GM21576 (cell line): ENCODE measurements around the gene CHRNA5.
"Not testable (repeated sequence)": the region's sequence is repeated elsewhere in the genome, so short reads cannot be mapped to it uniquely, and the experiment has no call there.

ENCODE experiments used
- ATAC-seq: cut with Tn5 transposase; IDR thresholded peaks from one replicate; pipeline ENCODE4 v1.9.1; 2021; ENCODE audit warnings: mild to moderate bottlenecking, moderate library complexity; ENCODE audit not compliant: unreplicated experiment

The CHRNA5 gene

DNA sequence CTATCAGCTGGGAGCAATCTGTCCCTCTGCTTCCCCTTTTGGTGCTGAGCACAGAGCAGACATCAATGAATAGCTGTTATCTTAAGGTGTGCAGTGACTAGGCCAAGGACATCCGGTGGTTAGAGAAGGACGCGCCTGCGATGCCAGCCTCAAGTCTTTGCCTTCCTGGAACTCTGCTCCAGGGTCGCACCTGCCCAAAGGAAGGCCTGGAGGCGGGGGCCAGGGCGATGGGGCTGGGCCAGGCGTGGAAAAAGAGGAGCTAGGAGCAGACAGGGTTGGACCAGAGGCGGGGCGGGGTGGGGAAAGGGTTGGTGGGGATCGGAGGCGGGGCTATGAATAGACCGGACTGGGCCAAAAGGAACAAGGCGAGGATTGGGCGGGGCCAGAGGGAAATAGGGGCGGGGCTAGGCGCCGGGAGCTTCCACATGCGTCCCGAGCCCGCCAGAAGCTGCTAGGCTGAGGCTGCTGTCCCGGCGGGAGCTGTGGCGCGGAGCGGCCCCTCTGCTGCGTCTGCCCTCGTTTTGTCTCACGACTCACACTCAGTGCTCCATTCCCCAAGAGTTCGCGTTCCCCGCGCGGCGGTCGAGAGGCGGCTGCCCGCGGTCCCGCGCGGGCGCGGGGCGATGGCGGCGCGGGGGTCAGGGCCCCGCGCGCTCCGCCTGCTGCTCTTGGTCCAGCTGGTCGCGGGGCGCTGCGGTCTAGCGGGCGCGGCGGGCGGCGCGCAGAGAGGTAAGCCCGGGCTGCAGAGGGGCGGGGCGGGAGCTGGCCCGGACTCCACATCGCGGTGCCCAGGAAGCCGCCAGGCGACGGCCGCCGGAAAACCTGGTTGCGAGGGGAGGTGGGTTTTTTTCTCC is at the start of gene CHRNA5:
TSS of gene CHRNA5 (plus strand) at position 424 of the 854 bp plus-strand sequence. CDS start at position 624, 200 bp downstream.
- peak; percentile 72 for ATAC-seq

DNA sequence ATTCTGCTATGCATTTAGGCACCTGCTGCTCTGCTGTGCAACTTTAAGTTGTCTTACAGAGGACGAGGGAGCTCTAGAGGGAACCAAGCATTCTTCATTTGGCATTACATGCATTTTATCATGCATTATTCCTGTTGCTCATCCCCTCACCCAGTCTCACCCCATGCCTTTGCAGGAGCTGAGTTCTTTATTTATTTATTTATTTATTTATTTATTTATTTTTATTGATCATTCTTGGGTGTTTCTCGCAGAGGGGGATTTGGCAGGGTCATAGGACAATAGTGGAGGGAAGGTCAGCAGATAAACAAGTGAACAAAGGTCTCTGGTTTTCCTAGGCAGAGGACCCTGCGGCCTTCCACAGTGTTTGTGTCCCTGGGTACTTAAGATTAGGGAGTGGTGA is 45.3 kb upstream of the CHRNA5 start:
- not testable (repeated sequence) for ATAC-seq

DNA sequence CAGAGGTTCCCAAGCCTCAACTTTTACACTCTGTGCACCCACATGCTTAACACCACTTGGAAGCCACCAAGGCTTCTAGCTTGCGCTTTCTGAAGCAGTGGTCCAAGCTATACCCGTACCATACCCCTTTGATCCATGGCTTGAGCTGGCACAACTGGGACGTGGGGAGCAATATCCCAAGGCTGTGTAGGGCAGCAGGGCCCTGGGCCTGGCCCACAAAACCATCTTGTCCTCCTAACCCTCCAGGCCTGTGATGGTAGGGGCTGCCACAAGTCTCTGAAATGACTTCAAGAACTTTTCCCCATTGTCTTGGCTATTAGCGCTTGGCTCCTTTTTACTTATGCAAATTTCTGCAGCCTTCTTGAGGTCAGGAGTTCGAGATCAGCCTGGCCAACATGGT is 41.1 kb upstream of the CHRNA5 start:
- no peak for ATAC-seq

DNA sequence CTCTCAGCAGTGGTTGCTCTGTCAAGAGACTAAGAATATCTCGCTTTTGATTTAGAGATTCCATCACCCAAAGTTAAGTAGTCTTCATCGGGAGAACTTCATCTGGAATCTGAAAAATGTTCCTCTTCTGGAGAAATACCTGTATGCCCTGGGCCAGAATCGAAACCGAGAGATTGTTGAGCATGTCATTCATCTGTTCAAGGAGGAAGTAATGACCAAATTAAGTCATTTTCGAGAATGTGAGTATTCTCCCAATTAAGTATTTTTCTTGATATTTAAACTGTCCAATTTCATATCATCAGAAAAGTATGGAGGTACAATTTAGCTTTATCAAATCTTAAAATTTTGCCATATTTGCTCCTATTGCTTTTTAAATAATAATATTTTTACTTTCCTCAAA is 38.0 kb upstream of the CHRNA5 start:
- ATAC-seq: no peak

DNA sequence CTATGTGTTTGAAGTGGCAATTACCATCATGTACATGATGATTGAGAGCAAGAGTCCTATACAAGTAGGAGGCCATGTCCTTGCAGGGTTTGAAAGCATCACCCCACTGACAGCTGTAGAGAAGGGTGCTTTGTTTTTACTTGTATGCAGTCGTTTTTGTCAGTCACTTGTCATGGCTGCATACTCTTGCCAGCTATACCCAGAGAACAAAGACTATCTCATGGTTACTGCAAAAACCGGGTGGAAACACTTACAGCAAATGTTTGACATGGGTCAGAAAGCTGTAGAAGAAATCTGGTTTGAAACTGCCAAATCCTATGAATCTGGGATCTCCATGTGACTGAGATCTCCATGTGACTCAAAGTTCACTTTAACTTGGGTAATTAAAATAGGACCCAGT is 32.0 kb upstream of the CHRNA5 start:
- ATAC-seq: no peak

DNA sequence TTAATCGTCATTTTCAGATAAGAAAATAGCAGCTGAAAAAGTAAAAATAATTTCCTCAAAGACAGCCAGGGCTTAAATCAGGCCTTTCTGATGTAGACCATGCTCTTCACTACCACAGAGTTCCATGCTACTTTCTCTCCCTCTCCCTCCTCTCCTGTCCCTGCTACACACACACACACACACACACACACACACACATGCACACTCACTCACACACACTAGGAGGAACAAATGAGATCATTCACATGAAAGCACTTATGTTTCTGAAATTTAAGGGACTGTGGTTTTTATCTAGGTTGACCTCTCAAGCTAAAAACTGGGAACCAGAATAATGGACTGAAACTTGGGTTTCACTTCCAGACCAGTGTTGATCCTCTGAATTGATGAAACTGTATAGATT is 29.2 kb upstream of the CHRNA5 start:
- ATAC-seq: no peak

DNA sequence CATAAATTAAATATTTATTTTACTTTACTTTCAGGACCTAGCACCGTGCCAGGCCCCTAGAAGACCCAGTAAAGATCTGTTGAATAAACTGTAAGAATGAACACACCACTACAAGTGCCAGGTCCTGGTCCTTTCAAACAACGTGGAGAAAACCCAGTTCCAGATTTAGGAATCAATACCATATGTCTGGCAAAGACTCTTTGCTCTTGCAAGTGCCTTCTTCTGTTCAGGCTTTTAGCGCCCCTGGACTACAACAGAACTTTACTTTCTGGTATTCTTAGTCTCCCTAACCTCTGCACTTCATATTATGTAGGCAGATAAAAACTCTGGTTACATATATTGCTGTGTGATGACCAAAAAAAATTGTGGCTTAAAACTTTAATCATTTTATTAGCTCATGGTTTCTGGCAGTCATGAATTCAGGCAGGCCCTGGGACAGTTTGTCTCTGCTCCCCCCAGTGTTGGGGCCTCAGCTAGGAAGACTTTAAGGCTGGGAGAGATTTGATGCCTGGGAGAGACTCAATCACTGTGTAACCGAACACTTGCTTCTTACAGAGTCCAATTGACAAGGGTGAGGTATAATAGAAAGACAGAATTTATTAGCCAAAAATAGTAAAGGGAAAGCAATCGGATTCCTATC is 27.9 kb upstream of the CHRNA5 start:
- ATAC-seq: no peak

DNA sequence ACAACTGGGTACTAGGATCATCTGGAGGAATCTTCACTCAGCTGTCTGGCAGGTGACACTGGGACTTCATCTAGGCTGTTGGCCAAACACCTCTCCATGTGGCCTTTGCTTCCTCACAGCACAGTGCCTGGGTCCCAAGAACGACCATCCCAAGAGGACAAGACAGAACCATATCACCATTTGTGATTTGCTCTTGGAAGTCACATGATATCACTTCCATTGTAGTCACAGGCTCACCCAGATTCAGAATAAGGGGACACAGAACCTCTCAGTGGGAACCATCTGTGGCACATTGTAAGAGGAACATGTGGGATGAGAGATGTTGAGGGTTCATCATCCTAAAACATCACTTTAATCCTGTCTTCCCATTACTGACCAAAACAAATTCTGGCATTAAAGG is 27.0 kb upstream of the CHRNA5 start:
- ATAC-seq: no peak

DNA sequence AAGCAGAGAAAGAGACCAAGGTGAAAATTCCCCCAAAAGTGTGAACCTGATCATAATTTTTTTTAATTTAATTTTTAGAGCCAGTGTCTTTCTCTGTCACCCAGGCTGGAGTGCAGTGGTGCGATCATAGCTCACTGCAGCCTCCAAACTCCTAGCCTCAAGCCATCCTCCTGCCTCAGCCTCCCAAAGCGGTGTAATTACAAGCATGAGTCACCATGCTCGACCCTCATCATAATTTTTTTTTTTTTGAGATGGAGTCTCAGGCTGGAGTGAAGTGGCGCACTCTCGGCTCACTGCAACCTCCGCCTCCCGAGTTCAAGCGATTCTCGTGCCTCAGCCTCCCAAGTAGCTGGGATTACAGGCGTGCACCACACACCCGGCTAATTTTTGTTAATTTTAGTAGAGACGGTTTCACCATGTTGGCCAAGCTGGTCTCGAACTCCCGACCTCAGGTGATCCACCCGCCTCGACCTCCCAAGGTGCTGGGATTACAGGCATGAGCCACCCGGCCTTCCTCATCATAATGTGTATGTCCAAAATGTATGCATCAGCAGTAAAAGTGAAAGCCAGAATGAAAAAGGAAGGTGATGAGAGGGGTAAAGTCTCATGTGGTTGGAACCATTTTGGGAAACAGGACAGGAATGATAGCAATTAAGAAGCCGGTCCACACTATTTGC is 25.7 kb upstream of the CHRNA5 start:
- ATAC-seq: not testable (repeated sequence)

DNA sequence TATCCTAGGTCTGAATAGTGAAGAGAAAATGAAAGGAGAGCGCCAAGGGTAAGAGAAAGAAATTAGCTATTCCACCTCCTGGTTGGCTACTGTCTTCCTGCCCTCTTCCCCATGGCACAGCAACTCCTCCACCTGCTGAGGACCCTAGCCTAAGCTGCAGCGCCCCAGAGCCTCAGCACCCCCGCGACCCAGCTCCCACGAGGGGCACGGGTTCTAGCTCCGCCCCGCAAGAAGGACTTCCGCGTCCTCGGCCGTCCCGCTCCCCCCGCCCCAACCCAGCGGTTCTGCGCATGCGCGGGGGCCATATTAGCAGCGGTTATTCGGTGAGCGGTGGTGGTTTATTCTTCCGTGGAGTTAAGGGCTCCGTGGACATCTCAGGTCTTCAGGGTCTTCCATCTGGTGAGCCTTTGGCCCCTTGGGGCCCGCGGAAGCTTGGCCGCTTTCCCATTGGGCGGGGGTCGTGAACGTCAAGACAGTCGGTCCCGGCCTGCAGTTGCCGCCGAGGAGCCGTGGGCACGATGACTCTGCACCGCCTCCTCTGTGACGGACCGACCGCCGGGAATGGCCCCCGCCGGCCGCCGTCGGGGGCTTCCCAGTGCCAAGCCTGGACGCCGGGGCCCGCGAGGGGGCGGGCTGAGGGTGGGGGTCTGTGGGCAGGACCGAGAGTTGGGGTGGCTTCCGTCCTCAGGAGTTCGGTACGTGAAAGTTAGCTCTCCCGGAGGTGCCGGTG is 25.0 kb upstream of the CHRNA5 start, which contains the start of gene PSMA4:
TSS of gene PSMA4 (plus strand) at position 304 of the 730 bp plus-strand sequence. CDS start 1,484 bp downstream, outside the sequence.
- ATAC-seq: peak; percentile 70

DNA sequence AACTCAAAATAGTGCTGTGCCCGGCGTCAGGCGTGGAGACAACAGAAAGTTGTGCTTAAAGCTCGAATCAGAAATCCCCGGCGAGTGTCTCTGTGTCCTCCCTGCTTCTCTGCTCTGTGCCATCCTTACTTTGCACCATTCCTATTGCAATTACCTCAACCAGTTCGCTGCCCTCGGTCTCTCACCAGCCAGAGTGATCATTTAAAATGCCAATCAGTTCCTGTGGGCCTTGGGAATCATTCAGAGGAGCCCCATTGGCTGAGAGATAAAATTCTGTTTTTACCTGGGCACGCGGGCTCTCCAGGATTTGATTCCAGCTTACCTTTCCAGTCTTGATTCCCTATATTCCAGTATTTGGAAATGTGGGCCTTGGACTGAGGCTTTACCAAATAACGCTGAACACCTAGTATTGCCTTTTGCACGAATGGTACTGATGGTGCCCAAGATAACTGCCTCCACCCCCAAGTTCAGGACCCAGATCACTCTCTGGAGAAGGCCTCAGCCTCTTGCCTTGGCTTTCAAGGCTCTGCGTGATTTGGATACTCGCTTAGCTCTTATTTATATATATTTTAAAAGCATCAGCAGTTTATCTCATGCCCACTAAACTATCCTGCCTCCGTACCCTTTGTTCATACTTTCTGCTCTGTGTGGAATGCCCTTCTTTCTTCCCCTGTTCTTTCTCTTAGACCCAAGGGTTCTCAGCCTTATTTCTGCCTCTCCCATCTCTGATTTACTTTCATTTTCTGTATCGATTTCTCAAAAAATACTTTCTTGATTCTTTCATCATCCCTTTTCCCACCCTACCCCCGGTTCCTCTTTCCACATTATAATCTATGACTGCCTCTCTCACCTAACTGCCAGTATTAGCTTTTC is 24.2 kb upstream of the CHRNA5 start:
- no peak for ATAC-seq

DNA sequence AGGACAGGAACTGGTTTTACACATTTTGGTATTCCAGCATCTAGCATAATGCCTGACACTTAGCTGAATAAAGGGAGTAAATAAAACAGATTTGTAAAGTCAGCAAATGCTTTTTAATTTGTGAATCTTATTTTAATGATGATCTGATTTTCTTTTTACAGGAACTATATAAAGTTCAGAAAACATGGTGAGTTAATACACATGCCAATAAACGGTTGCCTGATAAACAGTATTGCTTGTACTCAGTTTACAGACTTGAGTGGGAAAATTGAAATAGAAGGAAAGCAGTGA is 23.6 kb upstream of the CHRNA5 start:
- ATAC-seq: no peak

DNA sequence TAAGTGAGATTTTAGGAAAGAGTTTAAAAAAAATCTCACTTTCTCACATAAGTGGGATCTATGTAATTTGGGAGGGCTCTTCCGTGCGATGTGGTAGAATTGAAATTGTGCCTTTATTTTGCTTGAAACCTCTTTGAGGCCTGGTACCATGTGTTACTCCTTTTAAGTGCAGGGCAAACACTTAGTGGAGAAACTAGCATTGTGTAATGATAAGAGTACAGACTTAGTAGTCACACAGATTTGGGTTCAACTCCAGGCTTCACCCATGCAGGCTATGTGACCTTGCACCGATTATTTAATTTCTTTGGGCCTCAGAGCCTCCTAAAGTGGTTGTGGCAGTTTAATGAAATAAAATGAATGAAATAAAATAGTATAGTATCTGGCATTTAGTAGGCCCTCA is 22.7 kb upstream of the CHRNA5 start:
- no peak for ATAC-seq

DNA sequence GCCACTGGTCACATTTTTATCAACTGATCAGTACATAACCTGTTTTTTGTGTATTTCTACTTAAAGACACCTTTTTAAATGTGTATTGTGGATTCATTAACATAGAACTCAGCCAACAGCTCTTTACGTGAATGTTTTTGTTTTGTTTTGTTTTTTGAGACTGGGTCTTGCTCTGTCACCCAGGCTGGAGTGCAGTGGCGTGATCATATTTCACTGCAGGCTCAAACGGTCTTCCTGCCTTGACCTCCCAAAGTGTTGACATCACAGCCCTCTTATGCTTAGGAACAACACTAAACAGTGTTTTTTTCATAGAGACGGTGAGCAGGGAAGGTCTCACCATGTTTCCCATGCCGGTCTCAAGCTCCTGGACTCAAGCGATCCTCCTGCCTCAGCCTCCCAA is 15.1 kb upstream of the CHRNA5 start:
- no peak for ATAC-seq

DNA sequence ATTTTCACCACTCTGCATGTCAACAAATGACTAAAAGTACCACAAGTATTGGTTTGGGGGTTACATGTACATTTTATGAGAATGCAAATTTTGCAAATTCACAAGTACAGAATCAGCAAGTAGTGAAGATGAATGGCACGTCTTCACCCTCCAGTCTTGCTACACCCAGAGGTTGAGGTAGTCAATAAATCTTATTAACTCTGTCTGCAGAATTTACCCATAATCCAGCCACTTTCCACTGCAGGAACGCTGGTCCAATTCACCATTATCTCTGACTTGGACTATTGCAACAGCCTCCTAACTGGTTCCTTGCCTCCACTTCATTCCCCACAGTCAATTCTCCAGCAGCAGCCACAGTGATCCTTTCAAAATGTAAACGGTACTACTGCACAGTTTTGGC is 14.5 kb upstream of the CHRNA5 start:
- no peak for ATAC-seq

DNA sequence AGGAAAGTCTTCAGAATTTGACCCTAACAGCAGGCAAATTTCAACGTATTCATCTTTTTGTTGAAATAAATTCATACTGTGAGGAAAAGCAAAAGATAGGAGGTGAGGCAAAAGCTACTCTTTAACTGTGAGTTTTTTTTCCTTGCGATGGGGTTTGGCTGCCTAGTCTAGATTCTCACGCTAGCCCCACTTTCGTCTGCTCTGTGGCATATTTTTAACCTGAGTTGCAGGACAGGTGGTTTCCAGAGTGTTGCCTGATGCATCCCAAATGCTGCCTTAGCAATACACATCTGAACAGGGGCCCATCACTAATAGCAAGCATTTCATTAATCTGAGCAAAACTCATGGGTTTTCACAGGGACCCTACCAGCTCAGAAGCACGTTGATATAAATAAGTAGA is 13.4 kb upstream of the CHRNA5 start:
- no peak for ATAC-seq

DNA sequence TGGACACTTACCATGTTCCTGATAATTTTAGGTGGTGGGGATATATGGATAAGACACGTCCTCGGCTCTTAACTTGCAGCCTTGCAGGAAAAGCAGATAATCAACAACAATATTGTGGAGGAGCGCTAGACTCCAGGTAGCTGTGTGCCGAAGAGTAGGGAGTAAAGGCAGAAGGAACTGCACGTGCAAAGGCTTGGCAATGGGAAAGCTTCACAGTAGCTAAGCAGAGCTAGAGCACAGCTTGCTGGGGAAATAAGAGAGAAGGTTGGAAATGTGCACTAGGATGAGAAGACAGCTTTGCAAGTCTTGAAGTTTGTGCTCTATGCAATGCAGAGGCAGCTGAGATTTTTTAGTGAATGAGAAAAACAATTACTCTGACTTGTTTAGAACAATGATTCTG is 12.7 kb upstream of the CHRNA5 start:
- ATAC-seq: no peak

DNA sequence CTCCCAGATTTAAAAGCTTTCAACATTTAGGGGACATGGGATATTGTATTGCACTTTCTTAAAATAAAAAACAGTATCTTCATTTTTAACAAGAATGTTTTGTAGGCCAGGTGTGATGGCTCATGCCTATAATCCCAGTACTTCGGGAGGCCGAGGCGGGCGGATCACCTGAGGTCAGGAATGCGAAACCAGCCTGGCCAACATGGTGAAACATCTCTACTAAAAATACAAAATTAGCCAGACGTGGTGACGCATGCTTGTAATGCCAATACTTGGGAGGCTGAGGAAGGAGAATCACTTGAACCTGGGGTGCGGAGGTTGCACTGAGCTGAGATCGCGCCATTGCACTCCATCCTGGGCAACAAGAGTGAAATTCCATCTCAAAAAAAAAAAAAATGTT is 5.1 kb upstream of the CHRNA5 start:
- ATAC-seq: not testable (repeated sequence)

DNA sequence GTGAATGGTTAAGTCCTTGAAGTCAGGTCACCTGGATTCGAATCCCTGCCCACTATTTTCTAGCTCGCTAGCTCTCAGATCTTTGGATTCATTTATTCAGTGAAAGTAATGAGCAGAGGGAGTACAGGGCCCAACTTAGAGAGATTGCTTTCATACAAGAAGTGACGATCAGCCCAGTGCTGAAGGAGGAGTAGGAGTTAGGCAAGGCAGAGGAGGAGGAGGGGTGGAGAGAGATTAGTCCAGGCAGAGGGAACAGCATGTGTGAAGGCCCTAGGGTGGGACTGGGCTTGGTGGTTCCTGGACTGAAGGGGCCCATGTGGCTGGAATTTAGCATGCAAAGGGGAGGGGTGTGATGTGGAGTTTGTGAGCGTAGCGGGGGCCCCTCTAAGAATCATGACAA is 3.8 kb upstream of the CHRNA5 start:
- ATAC-seq: no peak

DNA sequence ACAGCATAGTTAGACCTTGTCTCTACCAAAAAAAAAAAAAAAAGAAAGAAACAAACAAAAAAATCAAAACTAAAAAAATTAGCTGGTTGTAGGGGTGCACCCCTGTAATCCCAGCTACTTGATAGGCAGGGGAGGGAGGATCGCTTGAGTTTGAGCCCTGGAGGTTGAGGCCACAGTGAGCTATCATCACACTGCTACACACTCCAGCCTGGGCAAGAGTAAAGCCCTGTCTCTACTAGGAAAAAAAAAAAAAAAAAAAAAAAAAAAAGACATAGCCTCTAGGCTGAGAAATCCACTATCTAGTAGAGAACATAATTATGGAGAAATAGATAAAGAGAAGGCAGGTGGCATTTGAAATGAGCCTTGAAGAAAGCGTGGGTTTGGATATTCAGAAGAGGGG is 2.2 kb upstream of the CHRNA5 start:
- no peak for ATAC-seq
